MM.1S (cell line): Measurements from ENCODE around the gene BLM.

Source experiments
- EZH2phosphoT487 ChIP-seq: fragments of 300-600 bp; sonication (generic); IDR thresholded peaks from 2 replicates; pipeline ENCODE4 v1.6.1; 2018; ENCODE audit warnings: antibody characterized with exemption, low read length
- TF ChIP-seq, protein P1 (sequence below): fragments of 300-600 bp; sonication (generic); IDR thresholded peaks from 2 replicates; pipeline ENCODE4 v1.5.1; 2016; ENCODE audit warnings: antibody characterized with exemption, low read length, mixed read lengths

DNA sequence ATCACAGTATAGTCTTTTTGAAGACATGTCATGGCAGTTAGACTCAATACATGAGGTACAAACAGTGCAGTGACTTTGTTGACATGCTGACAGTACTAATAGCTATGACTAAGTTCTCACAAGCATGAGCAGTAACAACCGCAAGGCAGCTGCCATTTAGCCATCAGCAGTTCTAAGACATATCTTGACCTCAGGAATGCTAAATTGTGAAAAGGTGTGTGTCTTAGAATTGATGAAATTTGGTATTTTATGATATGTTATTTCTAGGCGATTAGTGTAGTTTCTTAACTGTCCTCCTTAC, 90.6 kb downstream of the BLM start:
- TF ChIP-seq, protein P1, sequence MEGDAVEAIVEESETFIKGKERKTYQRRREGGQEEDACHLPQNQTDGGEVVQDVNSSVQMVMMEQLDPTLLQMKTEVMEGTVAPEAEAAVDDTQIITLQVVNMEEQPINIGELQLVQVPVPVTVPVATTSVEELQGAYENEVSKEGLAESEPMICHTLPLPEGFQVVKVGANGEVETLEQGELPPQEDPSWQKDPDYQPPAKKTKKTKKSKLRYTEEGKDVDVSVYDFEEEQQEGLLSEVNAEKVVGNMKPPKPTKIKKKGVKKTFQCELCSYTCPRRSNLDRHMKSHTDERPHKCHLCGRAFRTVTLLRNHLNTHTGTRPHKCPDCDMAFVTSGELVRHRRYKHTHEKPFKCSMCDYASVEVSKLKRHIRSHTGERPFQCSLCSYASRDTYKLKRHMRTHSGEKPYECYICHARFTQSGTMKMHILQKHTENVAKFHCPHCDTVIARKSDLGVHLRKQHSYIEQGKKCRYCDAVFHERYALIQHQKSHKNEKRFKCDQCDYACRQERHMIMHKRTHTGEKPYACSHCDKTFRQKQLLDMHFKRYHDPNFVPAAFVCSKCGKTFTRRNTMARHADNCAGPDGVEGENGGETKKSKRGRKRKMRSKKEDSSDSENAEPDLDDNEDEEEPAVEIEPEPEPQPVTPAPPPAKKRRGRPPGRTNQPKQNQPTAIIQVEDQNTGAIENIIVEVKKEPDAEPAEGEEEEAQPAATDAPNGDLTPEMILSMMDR: no peak
- no peak for TF ChIP-seq EZH2phosphoT487
